ENCODE data around the gene CCL15.

- no peak for TF ChIP-seq CTCF (IDR thresholded peaks at IDR 0.05)
- TF ChIP-seq POLR2A (IDR thresholded peaks at IDR 0.05), result no peak
Measured at GRCh38 chr17:35998018-35998545, 3.3 kb downstream of the CCL15 start.
